Astrocyte (in vitro differentiated cells and primary cell): Measurements from ENCODE around the gene PRRG1. TPM values are rescaled to one million over a fixed set of nuclear protein-coding genes. Genes with fewer than 3 reads are reported as not detected.
"Not testable (repeated sequence)": the region's sequence is repeated elsewhere in the genome, so short reads cannot be mapped to it uniquely, and the experiment has no call there.

ENCODE experiments used
- DNase-seq: peaks from one replicate; pipeline ENCODE4 v3.0.0-alpha.2; 2010; ENCODE audit warnings: low read depth
- FAIRE-seq: peaks from 2 replicates; lab custom pipeline; 2011; peaks lifted over from hg19 to GRCh38; lab: Jason Lieb, UNC
- H2AFZ ChIP-seq: 2 replicates; pipeline ENCODE4 v1.6.0; 2012; ENCODE audit warnings: low read depth, low read length, inconsistent platforms
- H3K27ac ChIP-seq: 2 replicates; pipeline ENCODE4 v1.5.1; 2011; ENCODE audit warnings: low read depth, low read length, inconsistent platforms
- H3K27me3 ChIP-seq: 2 replicates; pipeline ENCODE4 v1.6.0; 2011; ENCODE audit warnings: low read length, inconsistent platforms; ENCODE audit not compliant: insufficient read depth
- H3K36me3 ChIP-seq: 2 replicates; pipeline ENCODE4 v1.5.1; 2011; ENCODE audit warnings: low read length, inconsistent platforms; ENCODE audit not compliant: insufficient read depth
- H3K4me1 ChIP-seq: 2 replicates; pipeline ENCODE4 v1.5.1; 2011; ENCODE audit warnings: low read length, inconsistent platforms; ENCODE audit not compliant: insufficient read depth
- H3K4me2 ChIP-seq: 2 replicates; pipeline ENCODE4 v1.6.0; 2012; ENCODE audit warnings: low read length, inconsistent platforms
- H3K4me3 ChIP-seq: 2 replicates; pipeline ENCODE4 v1.5.1; 2011; ENCODE audit warnings: low read depth, mild to moderate bottlenecking, low read length, inconsistent platforms; ENCODE audit not compliant: insufficient read depth
- H3K79me2 ChIP-seq: 2 replicates; pipeline ENCODE4 v1.6.0; 2012; ENCODE audit warnings: mild to moderate bottlenecking, low read length, inconsistent platforms; ENCODE audit not compliant: insufficient read depth
- H3K9ac ChIP-seq: 2 replicates; pipeline ENCODE4 v1.6.0; 2012; ENCODE audit warnings: mild to moderate bottlenecking, low read length, inconsistent platforms
- H3K9me3 ChIP-seq: 2 replicates; pipeline ENCODE4 v1.5.1; 2012; ENCODE audit warnings: low read depth, mild to moderate bottlenecking, low read length, inconsistent platforms; ENCODE audit not compliant: insufficient read depth
- H4K20me1 ChIP-seq: 2 replicates; pipeline ENCODE4 v1.6.0; 2012; ENCODE audit warnings: low read length, inconsistent platforms; ENCODE audit not compliant: insufficient read depth
- H3K27ac Mint-ChIP-seq: one replicate; pipeline ENCODE4 v1.8.0; 2021; ENCODE audit warnings: mild to moderate bottlenecking, mixed read lengths; ENCODE audit not compliant: unreplicated experiment
- H3K27me3 Mint-ChIP-seq: one replicate; pipeline ENCODE4 v1.8.0; 2021; ENCODE audit warnings: low read depth, mixed read lengths; ENCODE audit not compliant: unreplicated experiment
- H3K36me3 Mint-ChIP-seq: one replicate; pipeline ENCODE4 v1.8.0; 2021; ENCODE audit warnings: low read depth, mixed read lengths; ENCODE audit not compliant: unreplicated experiment
- H3K4me1 Mint-ChIP-seq: one replicate; pipeline ENCODE4 v1.8.0; 2021; ENCODE audit warnings: low read depth, mixed read lengths; ENCODE audit not compliant: unreplicated experiment
- H3K4me3 Mint-ChIP-seq: one replicate; pipeline ENCODE4 v1.8.0; 2021; ENCODE audit warnings: mild to moderate bottlenecking, moderate library complexity, mixed read lengths; ENCODE audit not compliant: unreplicated experiment
- H3K9me3 Mint-ChIP-seq: one replicate; pipeline ENCODE4 v1.8.0; 2021; ENCODE audit warnings: mild to moderate bottlenecking, mixed read lengths; ENCODE audit not compliant: unreplicated experiment
- EZH2 ChIP-seq: IDR thresholded peaks from 2 replicates; pipeline ENCODE4 v1.6.1; 2012; ENCODE audit warnings: mild to moderate bottlenecking, low read length, inconsistent platforms; ENCODE audit not compliant: insufficient read depth
- total RNA-seq: library from RNA; stranded (reverse); gene quantifications from 2 replicates; pipeline ENCODE4 v1.2.1, GENCODE V29; 2021
- TF ChIP-seq, protein P1 (sequence below): IDR thresholded peaks from 2 replicates; pipeline ENCODE4 v1.5.1; 2011; ENCODE audit warnings: low read depth, mild to moderate bottlenecking, inconsistent platforms, low read length, moderate library complexity; ENCODE audit not compliant: insufficient read depth

PRRG1 gene
- total RNA-seq, 1 donor from 2014 or later: 33.7 TPM

DNA sequence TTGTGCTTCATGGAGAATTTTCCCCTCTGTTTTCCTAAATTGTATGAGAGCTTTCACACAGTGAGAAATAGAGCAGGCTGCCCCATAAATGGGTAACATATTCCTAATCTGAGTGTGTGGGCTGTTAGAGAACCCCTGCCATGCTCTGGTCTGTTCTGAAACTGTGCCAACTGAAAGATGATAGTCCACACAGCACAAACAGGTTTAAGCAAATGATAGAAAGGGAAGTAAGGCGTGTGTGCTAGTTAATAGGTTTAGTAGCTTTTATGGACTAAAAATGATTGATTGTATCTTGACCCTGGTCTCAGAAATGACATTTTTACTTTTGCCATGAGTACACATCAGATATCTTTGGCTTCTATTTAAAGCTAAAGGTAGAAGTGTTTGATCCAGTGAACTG lies 106.2 kb downstream of the PRRG1 start:
- no peaks in the 10 kb centered on the region for H4K20me1 ChIP-seq
- no peaks in the 10 kb centered on the region for H3K36me3 ChIP-seq
- peaks cover 28% of the 10 kb centered on the region for H3K4me1 Mint-ChIP-seq
- peaks cover under 1% of the 10 kb centered on the region for H3K9me3 Mint-ChIP-seq
- H3K4me3 ChIP-seq: no peak overlapping the region
- no peaks in the 10 kb centered on the region for H3K9me3 ChIP-seq
- peaks cover 13% of the 10 kb centered on the region for H3K4me1 ChIP-seq
- H3K36me3 Mint-ChIP-seq: peaks cover 3% of the 10 kb centered on the region
- no peak overlapping the region for H3K27ac ChIP-seq
- H3K79me2 ChIP-seq: no peaks in the 10 kb centered on the region
- no peak overlapping the region for H3K4me3 Mint-ChIP-seq
- no peaks in the 10 kb centered on the region for H3K27me3 ChIP-seq
- DNase-seq: no peak
- H3K4me2 ChIP-seq: peak overlapping the region; percentile 56
- no peak overlapping the region for H3K9ac ChIP-seq
- no peak overlapping the region for H2AFZ ChIP-seq
- TF ChIP-seq, protein P1, sequence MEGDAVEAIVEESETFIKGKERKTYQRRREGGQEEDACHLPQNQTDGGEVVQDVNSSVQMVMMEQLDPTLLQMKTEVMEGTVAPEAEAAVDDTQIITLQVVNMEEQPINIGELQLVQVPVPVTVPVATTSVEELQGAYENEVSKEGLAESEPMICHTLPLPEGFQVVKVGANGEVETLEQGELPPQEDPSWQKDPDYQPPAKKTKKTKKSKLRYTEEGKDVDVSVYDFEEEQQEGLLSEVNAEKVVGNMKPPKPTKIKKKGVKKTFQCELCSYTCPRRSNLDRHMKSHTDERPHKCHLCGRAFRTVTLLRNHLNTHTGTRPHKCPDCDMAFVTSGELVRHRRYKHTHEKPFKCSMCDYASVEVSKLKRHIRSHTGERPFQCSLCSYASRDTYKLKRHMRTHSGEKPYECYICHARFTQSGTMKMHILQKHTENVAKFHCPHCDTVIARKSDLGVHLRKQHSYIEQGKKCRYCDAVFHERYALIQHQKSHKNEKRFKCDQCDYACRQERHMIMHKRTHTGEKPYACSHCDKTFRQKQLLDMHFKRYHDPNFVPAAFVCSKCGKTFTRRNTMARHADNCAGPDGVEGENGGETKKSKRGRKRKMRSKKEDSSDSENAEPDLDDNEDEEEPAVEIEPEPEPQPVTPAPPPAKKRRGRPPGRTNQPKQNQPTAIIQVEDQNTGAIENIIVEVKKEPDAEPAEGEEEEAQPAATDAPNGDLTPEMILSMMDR: no peak
- TF ChIP-seq EZH2: no peak
- H3K27me3 Mint-ChIP-seq: no peaks in the 10 kb centered on the region
- peak; percentile 17 for FAIRE-seq
- H3K27ac Mint-ChIP-seq: peak overlapping the region; percentile 67

DNA sequence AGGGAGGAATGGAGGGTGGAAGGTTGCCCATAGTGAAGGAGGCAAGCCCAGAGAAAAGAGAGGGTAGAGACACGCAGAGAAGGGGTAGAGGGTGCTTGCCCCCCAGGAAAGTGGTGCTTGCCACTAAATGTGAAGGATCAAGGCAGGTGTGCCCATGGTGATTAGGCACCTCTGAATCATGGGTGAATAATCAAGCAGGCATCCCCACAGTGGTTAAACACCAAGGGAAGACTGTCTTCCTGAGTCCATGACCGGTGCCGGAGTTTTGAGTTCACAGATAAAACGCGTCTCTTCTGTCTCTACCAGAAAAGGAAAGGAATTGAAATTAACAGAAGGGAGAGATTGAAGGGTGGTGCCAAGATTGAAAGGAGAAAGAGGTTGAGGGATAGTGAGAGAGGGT lies 111.1 kb downstream of the PRRG1 start:
- Mint-ChIP-seq H3K4me1 (peaks cover 27% of the 10 kb centered on the region), H3K4me3 (peak overlapping the region; percentile 42), H3K27ac (peak overlapping the region; percentile 23)
- not testable (repeated sequence) for H3K36me3 ChIP-seq, H3K27ac ChIP-seq, H3K36me3 Mint-ChIP-seq, FAIRE-seq, H3K27me3 Mint-ChIP-seq, H3K4me3 ChIP-seq, H3K9me3 ChIP-seq, H3K4me2 ChIP-seq, H4K20me1 ChIP-seq, H3K9ac ChIP-seq, H3K27me3 ChIP-seq, H3K79me2 ChIP-seq, H2AFZ ChIP-seq, H3K9me3 Mint-ChIP-seq, H3K4me1 ChIP-seq
- DNase-seq: peak; percentile 10

DNA sequence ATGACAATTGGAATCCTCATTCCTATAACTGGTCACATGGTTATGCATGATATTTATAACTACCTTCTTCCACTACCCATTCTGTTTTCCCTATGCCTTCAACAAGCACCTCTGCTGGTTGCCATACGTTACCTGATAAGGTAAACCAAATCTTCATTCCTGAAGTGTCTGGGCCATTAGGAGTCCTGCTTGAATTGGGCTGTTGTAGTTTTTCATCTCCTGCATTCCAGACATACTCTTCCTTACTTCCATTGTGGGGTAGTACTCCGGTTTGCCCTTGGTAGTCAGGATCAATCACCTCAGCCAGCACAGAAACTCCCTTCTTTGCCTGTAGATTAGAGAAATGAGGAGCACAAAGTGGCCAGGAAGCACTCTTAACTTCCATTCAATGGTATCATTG lies 113.2 kb downstream of the PRRG1 start:
- no peaks in the 10 kb centered on the region for H3K27me3 ChIP-seq
- H4K20me1 ChIP-seq: no peaks in the 10 kb centered on the region
- peaks cover 5% of the 10 kb centered on the region for H3K9me3 Mint-ChIP-seq
- no peak overlapping the region for H3K9ac ChIP-seq
- H3K36me3 ChIP-seq: no peaks in the 10 kb centered on the region
- H3K36me3 Mint-ChIP-seq: peaks cover 5% of the 10 kb centered on the region
- no peak overlapping the region for H2AFZ ChIP-seq
- no peak for DNase-seq
- H3K27ac ChIP-seq: no peak overlapping the region
- no peak overlapping the region for H3K4me3 Mint-ChIP-seq
- H3K4me3 ChIP-seq: no peak overlapping the region
- no peaks in the 10 kb centered on the region for H3K27me3 Mint-ChIP-seq
- no peaks in the 10 kb centered on the region for H3K9me3 ChIP-seq
- peaks cover 23% of the 10 kb centered on the region for H3K4me1 Mint-ChIP-seq
- no peak overlapping the region for H3K4me2 ChIP-seq
- no peaks in the 10 kb centered on the region for H3K4me1 ChIP-seq
- H3K27ac Mint-ChIP-seq: no peak overlapping the region
- TF ChIP-seq, protein P1: no peak
- TF ChIP-seq EZH2: no peak
- peak; percentile 64 for FAIRE-seq
- no peaks in the 10 kb centered on the region for H3K79me2 ChIP-seq
